SK-N-SH treated with all-trans-retinoic acid at 6 μM for 48 hours (cell line): Measurements from ENCODE around the gene RAE1.

ENCODE experiments used
- ARNTL ChIP-seq: fragments of 450-650 bp; formaldehyde crosslinking; IDR thresholded peaks from 2 replicates; pipeline ENCODE4 v1.5.0; 2020; ENCODE audit warnings: low read depth, mild to moderate bottlenecking, moderate library complexity, borderline replicate concordance
- BACH2 ChIP-seq: fragments of 250-450 bp; sonication (Bioruptor Pico); IDR thresholded peaks from 2 replicates; pipeline ENCODE4 v1.9.0; 2021; ENCODE audit warnings: mild to moderate bottlenecking, borderline replicate concordance
- CSDC2 ChIP-seq: fragments of 250-450 bp; sonication (Bioruptor Pico); IDR thresholded peaks from 2 replicates; pipeline ENCODE4 v1.5.0; 2020; ENCODE audit warnings: mild to moderate bottlenecking, moderate library complexity
- ISL1 ChIP-seq: fragments of 250-450 bp; sonication (Bioruptor Pico); IDR thresholded peaks from 2 replicates; pipeline ENCODE4 v2.1.2; 2022; ENCODE audit warnings: mild to moderate bottlenecking, moderate library complexity
- OSR1 ChIP-seq: fragments of 250-450 bp; sonication (Bioruptor Pico); IDR thresholded peaks from 2 replicates; pipeline ENCODE4 v1.8.0; 2022; ENCODE audit warnings: moderate library complexity, mild to moderate bottlenecking, inconsistent platforms
- PPARA ChIP-seq: fragments of 250-450 bp; sonication (Bioruptor Pico); IDR thresholded peaks from 2 replicates; pipeline ENCODE4 v1.5.0; 2020; ENCODE audit warnings: mild to moderate bottlenecking, borderline replicate concordance
- SNAI2 ChIP-seq: fragments of 250-450 bp; sonication (Bioruptor Pico); IDR thresholded peaks from 2 replicates; pipeline ENCODE4 v1.5.0; 2020; ENCODE audit warnings: mild to moderate bottlenecking, moderate library complexity
- ZFP3 ChIP-seq: fragments of 250-450 bp; sonication (Bioruptor Pico); IDR thresholded peaks from 2 replicates; pipeline ENCODE4 v1.5.0; 2020; ENCODE audit warnings: mild to moderate bottlenecking, moderate library complexity
- ZNF565 ChIP-seq: fragments of 450-650 bp; formaldehyde crosslinking; conservative IDR thresholded peaks from 2 replicates; pipeline ENCODE4 v1.5.0; 2020; ENCODE audit warnings: low read depth, mild to moderate bottlenecking, moderate library complexity
- ZNF8 ChIP-seq: fragments of 450-650 bp; formaldehyde crosslinking; IDR thresholded peaks from 2 replicates; pipeline ENCODE4 v1.5.0; 2020; ENCODE audit warnings: mild to moderate bottlenecking, moderate library complexity

DNA sequence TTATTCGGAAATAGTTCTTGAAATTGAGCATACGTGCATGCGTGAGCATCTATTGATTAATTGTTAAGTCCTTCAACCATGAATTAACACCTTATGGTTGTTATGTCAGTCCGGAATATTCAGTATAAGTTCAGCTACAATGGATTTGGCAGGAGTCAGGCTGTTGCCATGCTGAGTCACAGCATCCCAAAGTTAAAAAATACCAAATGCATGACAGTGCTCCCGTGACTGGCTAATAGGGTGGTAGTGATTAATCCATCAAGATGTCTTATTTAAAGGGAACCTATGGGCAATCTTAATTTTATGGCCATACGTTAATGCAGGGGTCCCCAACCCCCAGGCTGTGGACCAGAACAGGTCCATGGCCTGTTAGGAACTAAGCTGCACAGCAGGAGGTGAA is 10.5 kb downstream of the RAE1 start:
- TF ChIP-seq ZFP3 (CRISPR knock-in tag) = no peak
- TF ChIP-seq ZNF565 (CRISPR knock-in tag) = no peak
- TF ChIP-seq OSR1 (CRISPR knock-in tag) = no peak
- no peak for TF ChIP-seq CSDC2 (CRISPR knock-in tag)
- TF ChIP-seq SNAI2 (CRISPR knock-in tag) = no peak
- TF ChIP-seq BACH2 = no peak
- no peak for TF ChIP-seq ZNF8 (CRISPR knock-in tag)
- TF ChIP-seq PPARA (CRISPR knock-in tag) = no peak
- no peak for TF ChIP-seq ARNTL (CRISPR knock-in tag)
- no peak for TF ChIP-seq ISL1 (CRISPR knock-in tag)
